NCI-H774 (cell line): ENCODE measurements around the gene FGFBP2.

Experiments
- DNase-seq: peaks from one replicate; lab custom pipeline; 2025; lab: John Stamatoyannopoulos, UW

The FGFBP2 gene

GRCh38 chr4:15968551-15969300 lies 5.8 kb upstream of the FGFBP2 start:
- no peak for DNase-seq

- DNase-seq, result no peak
Measured at GRCh38 chr4:15965325-15965724, 2.4 kb upstream of the FGFBP2 start.

GRCh38 chr4:15964159-15964558 lies 1.2 kb upstream of the FGFBP2 start:
- DNase-seq, result no peak

- no peak for DNase-seq
Measured at GRCh38 chr4:15963576-15963975, 601 bp upstream of the FGFBP2 start.

GRCh38 chr4:15961781-15962510 lies 1.0 kb downstream of the FGFBP2 start:
- DNase-seq, result no peak

GRCh38 chr4:15958562-15958961 lies 4.4 kb downstream of the FGFBP2 start:
- no peak for DNase-seq

GRCh38 chr4:15956179-15956850 lies 6.7 kb downstream of the FGFBP2 start:
- peak; percentile 81 for DNase-seq

- no peak for DNase-seq
Measured at GRCh38 chr4:15955670-15956069, 7.3 kb downstream of the FGFBP2 start.

GRCh38 chr4:15953625-15954024 lies 9.3 kb downstream of the FGFBP2 start:
- DNase-seq, result no peak

- DNase-seq, result no peak
Measured at GRCh38 chr4:15951781-15952180, 11.2 kb downstream of the FGFBP2 start.

- DNase-seq, result no peak
Measured at GRCh38 chr4:15948826-15949225, 14.1 kb downstream of the FGFBP2 start.

- no peak for DNase-seq
Measured at GRCh38 chr4:15947684-15948083, 15.3 kb downstream of the FGFBP2 start.

GRCh38 chr4:15945516-15945915 lies 17.5 kb downstream of the FGFBP2 start:
- no peak for DNase-seq

GRCh38 chr4:15944895-15945294 lies 18.1 kb downstream of the FGFBP2 start:
- no peak for DNase-seq

GRCh38 chr4:15942283-15942682 lies 20.7 kb downstream of the FGFBP2 start:
- no peak for DNase-seq

GRCh38 chr4:15938640-15939039 lies 24.3 kb downstream of the FGFBP2 start, which contains the start of gene FGFBP1:
FGFBP1 (minus strand) TSS chr4:15938740; CDS start chr4:15936632, 2,108 bp downstream.
- no peak for DNase-seq

- no peak for DNase-seq
Measured at GRCh38 chr4:15938182-15938581, 24.8 kb downstream of the FGFBP2 start.

- no peak for DNase-seq
Measured at GRCh38 chr4:15936495-15936894, 26.5 kb downstream of the FGFBP2 start.

GRCh38 chr4:15935504-15936402 lies 27.2 kb downstream of the FGFBP2 start:
- DNase-seq, result no peak

- no peak for DNase-seq
Measured at GRCh38 chr4:15934259-15934658, 28.7 kb downstream of the FGFBP2 start.

GRCh38 chr4:15931451-15932210 lies 31.3 kb downstream of the FGFBP2 start:
- no peak for DNase-seq
